GM18909 (cell line): ENCODE data around the gene LYRM7.
"Not testable (repeated sequence)": the region's sequence is repeated elsewhere in the genome, so short reads cannot be mapped to it uniquely, and the experiment has no call there.

ENCODE experiments used
- ATAC-seq: cut with Tn5 transposase; IDR thresholded peaks from one replicate; pipeline ENCODE4 v1.9.1; 2021; ENCODE audit warnings: mild to moderate bottlenecking; ENCODE audit not compliant: unreplicated experiment, poor library complexity

LYRM7 gene

GRCh38 chr5:131254025-131254424, 83.3 kb downstream of the LYRM7 start:
- not testable (repeated sequence) for ATAC-seq

- ATAC-seq: no peak
Observed at GRCh38 chr5:131254741-131255140, 84.0 kb downstream of the LYRM7 start.
